Measurements from ENCODE around the gene ADGRL1.

- TF ChIP-seq ZFX (IDR thresholded peaks at IDR 0.05), result no peak
- TF ChIP-seq, protein P1, sequence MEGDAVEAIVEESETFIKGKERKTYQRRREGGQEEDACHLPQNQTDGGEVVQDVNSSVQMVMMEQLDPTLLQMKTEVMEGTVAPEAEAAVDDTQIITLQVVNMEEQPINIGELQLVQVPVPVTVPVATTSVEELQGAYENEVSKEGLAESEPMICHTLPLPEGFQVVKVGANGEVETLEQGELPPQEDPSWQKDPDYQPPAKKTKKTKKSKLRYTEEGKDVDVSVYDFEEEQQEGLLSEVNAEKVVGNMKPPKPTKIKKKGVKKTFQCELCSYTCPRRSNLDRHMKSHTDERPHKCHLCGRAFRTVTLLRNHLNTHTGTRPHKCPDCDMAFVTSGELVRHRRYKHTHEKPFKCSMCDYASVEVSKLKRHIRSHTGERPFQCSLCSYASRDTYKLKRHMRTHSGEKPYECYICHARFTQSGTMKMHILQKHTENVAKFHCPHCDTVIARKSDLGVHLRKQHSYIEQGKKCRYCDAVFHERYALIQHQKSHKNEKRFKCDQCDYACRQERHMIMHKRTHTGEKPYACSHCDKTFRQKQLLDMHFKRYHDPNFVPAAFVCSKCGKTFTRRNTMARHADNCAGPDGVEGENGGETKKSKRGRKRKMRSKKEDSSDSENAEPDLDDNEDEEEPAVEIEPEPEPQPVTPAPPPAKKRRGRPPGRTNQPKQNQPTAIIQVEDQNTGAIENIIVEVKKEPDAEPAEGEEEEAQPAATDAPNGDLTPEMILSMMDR (conservative IDR thresholded peaks at IDR 0.05), result peak; percentile 99
These were observed 69.3 kb downstream of the ADGRL1 start, which contains the start of gene ASF1B for GRCh38 chr19:14136509-14137281.
